ENCODE results near the gene PRSS22. TPM values are rescaled to one million over a fixed set of nuclear protein-coding genes. Genes with fewer than 3 reads are reported as not detected.

PRSS22 gene, protein sequence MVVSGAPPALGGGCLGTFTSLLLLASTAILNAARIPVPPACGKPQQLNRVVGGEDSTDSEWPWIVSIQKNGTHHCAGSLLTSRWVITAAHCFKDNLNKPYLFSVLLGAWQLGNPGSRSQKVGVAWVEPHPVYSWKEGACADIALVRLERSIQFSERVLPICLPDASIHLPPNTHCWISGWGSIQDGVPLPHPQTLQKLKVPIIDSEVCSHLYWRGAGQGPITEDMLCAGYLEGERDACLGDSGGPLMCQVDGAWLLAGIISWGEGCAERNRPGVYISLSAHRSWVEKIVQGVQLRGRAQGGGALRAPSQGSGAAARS
- 0.34 and 2.8 TPM in 2 replicates for total RNA-seq

DNA sequence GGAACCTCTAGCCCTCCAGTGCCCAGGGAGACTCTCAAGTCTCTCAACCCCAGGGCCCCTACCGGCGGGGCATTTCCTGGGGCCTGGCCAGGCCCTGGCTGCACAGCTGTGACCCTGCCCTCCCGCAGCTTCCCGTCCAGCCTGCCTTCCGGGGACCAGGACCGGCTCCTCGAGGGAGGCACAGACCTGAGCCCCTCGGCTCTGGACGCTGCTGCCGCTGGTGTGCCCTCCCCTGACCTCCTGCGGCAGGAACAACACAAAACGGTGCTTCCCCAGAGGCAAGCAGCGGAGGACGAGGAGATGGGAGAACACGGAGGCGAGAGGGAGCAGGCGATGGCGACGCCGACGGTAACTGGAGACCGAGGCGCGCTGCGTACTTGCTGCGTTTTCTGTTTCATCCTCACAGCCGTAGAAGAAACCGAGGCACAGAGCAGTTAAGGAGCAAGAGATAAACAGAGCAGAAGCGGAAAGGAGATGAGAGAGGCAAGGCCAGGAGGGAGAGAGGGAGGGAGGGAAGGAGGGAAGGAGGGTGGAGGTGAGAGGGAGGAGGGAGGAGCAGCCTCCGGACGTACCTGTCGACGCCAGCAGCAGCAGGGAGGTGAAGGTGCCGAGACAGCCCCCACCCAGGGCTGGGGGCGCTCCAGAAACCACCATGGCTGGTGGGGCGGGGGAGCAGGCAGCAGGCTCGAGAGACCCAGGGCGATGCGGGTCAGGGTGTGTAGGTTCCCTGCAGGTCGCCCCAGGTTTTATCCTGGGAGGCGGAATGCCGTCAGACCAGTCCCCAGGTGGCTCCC lies at the start of gene PRSS22:
PRSS22 (minus strand) TSS at position 720 of the 794 bp plus-strand sequence; CDS start at position 654, 66 bp downstream.

GRCh38 chr16:2882650-2883457 lies 24.9 kb upstream of the PRSS22 start, which contains the start of gene FLYWCH2:
TSS of gene FLYWCH2 (plus strand) at chr16:2883215. CDS start at chr16:2896450, 13,235 bp downstream.

DNA sequence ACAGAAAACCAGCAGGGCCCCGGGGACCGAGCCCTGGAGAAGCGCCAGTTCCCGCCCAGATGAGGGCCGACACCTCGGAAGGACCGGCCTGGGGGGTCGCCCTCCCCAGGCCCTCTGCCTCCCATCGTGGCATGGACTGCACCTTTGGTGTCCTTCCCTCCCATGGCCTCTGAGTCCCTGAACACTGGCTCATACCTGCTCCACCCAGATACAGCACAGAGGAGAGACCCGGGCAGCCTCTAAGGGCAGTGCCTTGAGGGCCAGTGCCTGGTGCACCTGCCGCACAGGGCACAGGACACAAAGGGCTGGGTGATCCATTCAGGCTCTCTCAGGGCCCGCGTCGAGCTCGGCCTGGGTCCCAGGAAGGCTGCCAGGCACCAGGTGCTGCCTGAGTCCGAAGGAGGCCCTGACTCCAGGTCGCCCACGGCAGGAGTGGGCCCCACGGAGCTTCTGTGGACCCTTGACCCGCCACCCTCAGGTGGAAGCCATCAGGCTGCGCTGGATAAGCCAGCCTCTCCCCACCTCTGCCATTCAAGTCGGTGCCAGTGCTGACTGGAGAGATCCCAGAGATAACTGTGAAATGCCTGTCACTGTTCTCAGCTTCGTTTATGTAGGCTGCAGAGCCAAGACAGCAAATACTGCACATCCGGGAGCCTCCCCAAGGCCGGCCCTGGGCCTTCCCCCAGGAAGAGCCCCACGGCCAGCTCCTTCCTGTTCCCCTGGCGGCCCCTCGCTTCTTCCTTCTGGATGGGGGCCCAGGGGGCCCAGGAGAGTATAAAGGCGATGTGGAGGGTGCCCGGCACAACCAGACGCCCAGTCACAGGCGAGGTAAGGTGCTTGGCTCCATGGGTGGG lies 28.2 kb downstream of the PRSS22 start, which contains the start of gene ZG16B:
ZG16B (plus strand) TSS at position 803 of the 854 bp plus-strand sequence. CDS start 139 bp downstream, outside the sequence.

DNA sequence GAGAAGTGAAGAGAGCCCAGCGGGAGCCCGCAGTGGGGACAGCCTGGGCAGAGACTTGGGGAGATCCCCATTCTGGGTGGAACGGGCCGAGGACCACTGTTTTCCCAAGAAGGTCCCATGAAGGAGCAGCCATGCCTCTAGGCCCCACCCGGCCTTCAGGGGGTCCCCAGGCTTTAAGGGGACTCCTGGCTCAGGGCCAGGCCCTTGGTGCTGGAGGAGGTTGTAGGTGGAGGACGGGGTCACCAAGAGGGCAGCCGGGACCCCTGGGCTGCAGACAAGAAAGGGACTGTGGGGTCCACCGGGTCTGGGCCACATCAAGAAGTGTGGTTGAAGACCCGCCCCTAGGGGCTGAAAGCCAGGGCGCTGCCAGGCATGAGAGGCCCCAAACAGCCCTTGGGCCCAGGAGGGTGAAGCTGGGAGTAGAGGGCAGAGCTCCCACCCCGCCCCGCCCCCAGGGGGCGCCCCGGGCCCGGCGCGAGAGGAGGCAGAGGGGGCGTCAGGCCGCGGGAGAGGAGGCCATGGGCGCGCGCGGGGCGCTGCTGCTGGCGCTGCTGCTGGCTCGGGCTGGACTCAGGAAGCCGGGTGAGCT lies 41.1 kb downstream of the PRSS22 start, which contains the start of gene PRSS21:
PRSS21 (plus strand) TSS at position 487 of the 589 bp plus-strand sequence; CDS start at position 519, 32 bp downstream.

Other genes with a start within 250 kb of the PRSS22 start
- gene KCTD5, start 175.6 kb downstream of the PRSS22 start, total RNA-seq = 36.6 and 37.4 TPM in 2 replicates
- 0.31 and 0.76 TPM in 2 replicates for gene PRSS27, start 137.9 kb downstream of the PRSS22 start, total RNA-seq
- gene SRRM2, start 105.5 kb downstream of the PRSS22 start, total RNA-seq = 45.6 and 60.4 TPM in 2 replicates
- 292 and 386 TPM in 2 replicates for gene ELOB, start 80.9 kb downstream of the PRSS22 start, total RNA-seq
- not detected in 2 replicates for gene PRSS33, start 70.6 kb downstream of the PRSS22 start, total RNA-seq
- not detected in 2 replicates for gene PRSS41, start 59.7 kb downstream of the PRSS22 start, total RNA-seq
- 0.80 and 3.8 TPM in 2 replicates for gene PRSS21, start 40.9 kb downstream of the PRSS22 start, total RNA-seq
- 0.23 and 0.31 TPM in 2 replicates for gene ZG16B, start 27.9 kb downstream of the PRSS22 start, total RNA-seq
- 50.9 and 55.1 TPM in 2 replicates for gene FLYWCH2, start 25.0 kb upstream of the PRSS22 start, total RNA-seq
- 47.7 and 65.2 TPM in 2 replicates for gene FLYWCH1, start 53.8 kb upstream of the PRSS22 start, total RNA-seq
- 11.7 and 22.4 TPM in 2 replicates for gene KREMEN2, start 106.1 kb upstream of the PRSS22 start, total RNA-seq
- 34.4 and 38.0 TPM in 2 replicates for gene PAQR4, start 111.2 kb upstream of the PRSS22 start, total RNA-seq
- gene PKMYT1, start 122.3 kb upstream of the PRSS22 start, total RNA-seq = 20.1 and 86.7 TPM in 2 replicates
- gene CLDN9, start 154.8 kb upstream of the PRSS22 start, total RNA-seq = not detected in 2 replicates
- 0.08 TPM in 1 of 2 replicates, not detected in the other for gene CLDN6, start 160.0 kb upstream of the PRSS22 start, total RNA-seq
- 522 and 714 TPM in 2 replicates for gene TNFRSF12A, start 162.2 kb upstream of the PRSS22 start, total RNA-seq
- 26.4 and 29.2 TPM in 2 replicates for gene HCFC1R1, start 165.8 kb upstream of the PRSS22 start, total RNA-seq
- 22.3 and 33.0 TPM in 2 replicates for gene THOC6, start 165.9 kb upstream of the PRSS22 start, total RNA-seq
- gene BICDL2, start 178.8 kb upstream of the PRSS22 start, total RNA-seq = 0.23 and 0.78 TPM in 2 replicates
- 0.04 and 0.31 TPM in 2 replicates for gene MMP25, start 188.4 kb upstream of the PRSS22 start, total RNA-seq
- gene IL32, start 207.5 kb upstream of the PRSS22 start, total RNA-seq = 6.5 and 25.3 TPM in 2 replicates
- not detected in 2 replicates for gene ZSCAN10, start 241.1 kb upstream of the PRSS22 start, total RNA-seq